ENCODE data around the gene SRCIN1. TPM values are rescaled to one million over a fixed set of nuclear protein-coding genes. Genes with fewer than 3 reads are reported as not detected.

SRCIN1 gene
- total RNA-seq, 3 donors from 2014 or later, result 2.3 to 7.0 (median 2.5) TPM

DNA sequence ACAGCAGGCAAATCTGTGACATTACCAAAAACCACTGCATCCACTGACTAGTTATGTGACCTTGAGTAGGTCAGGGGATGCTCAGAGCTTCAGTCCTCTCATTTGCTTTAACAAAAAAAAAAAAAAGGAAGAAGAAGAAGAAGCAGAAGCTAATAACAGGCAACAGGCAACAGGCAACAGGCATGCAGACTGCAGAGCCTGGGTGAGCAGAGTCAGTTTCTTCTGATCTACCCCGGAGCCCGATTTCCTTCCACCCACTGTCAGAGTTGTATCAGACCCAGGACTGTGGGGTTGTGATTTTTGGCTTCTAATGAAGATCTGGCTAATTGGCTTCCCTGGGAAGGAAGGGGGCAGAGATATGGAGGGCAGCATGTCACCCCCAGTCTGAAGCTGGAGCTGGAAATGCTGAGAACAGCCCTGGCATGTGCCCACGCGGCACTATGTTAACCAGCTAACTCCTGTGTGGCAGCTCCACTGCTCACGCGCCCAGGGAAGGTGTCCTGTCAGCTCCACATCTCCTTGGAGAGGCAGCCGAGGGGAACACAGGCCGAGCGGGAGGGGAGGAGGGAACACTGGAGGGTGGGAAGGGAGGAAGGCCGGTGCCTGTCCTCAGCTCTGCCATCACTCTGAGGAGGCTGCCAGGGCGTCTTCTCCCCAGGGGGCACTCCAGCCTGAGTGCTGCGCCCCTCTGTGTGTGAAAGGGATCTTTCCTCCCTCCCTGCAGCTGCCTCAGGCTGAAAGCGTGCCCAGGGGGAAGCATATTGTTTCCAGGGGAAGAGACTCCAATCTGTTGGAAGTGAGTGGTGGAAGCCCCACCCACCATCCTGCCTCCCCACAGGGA lies 17.6 kb downstream of the SRCIN1 start:
- TF ChIP-seq CTCF (IDR thresholded peaks at IDR 0.05), result no peak
- H3K4me3 ChIP-seq, result no peak overlapping the region
- H3K4me1 ChIP-seq (ENCODE audit: low read depth), result peaks cover 9% of the 10 kb centered on the region
- no peaks in the 10 kb centered on the region for H3K9me3 ChIP-seq
- intact Hi-C loops (cut with DNase I, micrococcal nuclease), result no loop called here
- ATAC-seq (no peak), DNase-seq (no peak)
- H3K36me3 ChIP-seq (ENCODE audit: low read depth), result no peaks in the 10 kb centered on the region

GRCh38 chr17:38587203-38587602 lies 18.5 kb downstream of the SRCIN1 start:
- Histone ChIP-seq H3K4me1 (ENCODE audit: low read depth) (peaks cover 9% of the 10 kb centered on the region), H3K4me3 (no peak overlapping the region), H3K36me3 (ENCODE audit: low read depth) (no peaks in the 10 kb centered on the region), H3K9me3 (no peaks in the 10 kb centered on the region)
- intact Hi-C loops (cut with DNase I, micrococcal nuclease), result no loop called here
- TF ChIP-seq CTCF (IDR thresholded peaks at IDR 0.05), result no peak
- DNase-seq, result no peak
- ATAC-seq, result no peak

GRCh38 chr17:38586788-38587187 lies 19.0 kb downstream of the SRCIN1 start:
- intact Hi-C loops (cut with DNase I, micrococcal nuclease), result no loop called here
- H3K4me3 ChIP-seq, result no peak overlapping the region
- H3K36me3 ChIP-seq (ENCODE audit: low read depth), result no peaks in the 10 kb centered on the region
- no peaks in the 10 kb centered on the region for H3K9me3 ChIP-seq
- DNase-seq (no peak), ATAC-seq (no peak)
- H3K4me1 ChIP-seq (ENCODE audit: low read depth), result peaks cover 9% of the 10 kb centered on the region
- no peak for TF ChIP-seq CTCF (IDR thresholded peaks at IDR 0.05)

DNA sequence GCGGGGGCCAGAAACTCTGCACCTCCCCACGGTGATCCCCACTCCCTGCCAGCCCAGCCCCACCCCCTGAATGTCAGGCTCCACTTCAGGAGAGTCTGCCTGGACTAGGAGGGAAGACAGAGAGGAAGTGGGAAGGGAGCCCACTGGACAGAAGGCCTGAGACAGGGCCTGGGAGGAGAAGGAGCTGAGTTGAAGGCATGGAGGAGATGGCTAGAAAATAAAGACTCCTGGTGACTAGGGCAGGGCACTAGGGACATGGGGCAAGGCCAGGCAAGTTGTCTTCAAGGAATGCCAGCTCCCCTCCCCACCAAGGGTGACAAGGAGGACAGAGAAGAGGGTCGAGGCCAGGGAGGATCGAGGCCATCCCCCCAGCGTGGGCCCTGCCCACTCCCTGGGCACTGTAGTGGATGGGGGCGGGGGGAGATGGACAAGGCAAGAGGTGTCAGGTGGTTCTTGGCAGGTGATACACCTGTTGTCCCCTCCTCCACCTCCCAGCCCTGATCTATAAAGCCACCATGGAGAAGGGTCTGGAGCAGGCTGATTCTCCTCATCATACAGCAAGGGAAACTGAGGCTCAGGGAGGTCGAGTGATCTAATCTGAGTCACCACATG lies 19.7 kb downstream of the SRCIN1 start:
- H3K36me3 ChIP-seq (ENCODE audit: low read depth), result no peaks in the 10 kb centered on the region
- H3K4me3 ChIP-seq, result no peak overlapping the region
- no peaks in the 10 kb centered on the region for H3K9me3 ChIP-seq
- no peak for TF ChIP-seq CTCF (IDR thresholded peaks at IDR 0.05)
- H3K4me1 ChIP-seq (ENCODE audit: low read depth), result peaks cover 9% of the 10 kb centered on the region
- DNase-seq, result no peak
- intact Hi-C loops (cut with DNase I, micrococcal nuclease), result no loop called here
- no peak for ATAC-seq

DNA sequence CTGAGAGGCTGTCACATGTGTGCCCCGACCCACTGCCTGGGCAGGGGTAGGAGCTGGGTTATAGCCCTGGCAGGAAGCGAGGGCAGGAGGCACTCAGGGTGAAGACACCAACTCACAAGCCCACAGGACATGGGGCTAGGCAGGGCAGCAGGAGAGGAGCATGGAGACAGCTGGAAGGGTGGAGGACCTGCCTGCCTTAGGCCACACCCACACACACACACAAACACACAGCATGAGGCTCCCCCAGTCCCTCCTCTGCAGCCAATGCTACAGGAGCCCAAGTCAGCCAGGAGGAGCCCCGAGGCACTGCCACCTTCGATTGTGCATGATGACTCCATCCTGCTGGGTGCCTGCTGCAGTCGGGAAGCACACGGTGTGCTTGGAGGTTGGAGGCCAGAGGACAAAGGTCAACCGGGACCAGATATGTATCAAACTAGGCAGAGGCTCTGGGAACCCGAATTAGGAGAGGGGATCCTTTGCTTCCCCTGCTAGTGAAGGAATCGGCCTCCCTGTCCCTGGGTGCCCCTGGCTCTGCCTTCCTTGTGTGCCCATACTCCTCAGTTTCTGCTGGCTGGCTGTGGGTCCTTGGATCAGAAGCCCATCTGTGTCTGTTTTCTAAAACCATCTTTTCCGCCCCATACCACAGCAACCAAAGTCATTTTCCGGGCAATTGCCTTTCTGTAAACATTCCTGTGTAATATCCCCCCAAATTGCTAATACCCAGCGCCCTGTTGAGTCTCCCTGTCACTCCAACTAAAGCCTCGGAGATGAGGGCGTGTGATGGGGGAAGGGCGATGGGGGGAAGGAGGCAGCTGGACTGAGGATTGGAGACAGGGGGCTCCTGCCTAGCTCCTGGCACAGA lies 20.5 kb downstream of the SRCIN1 start:
- Histone ChIP-seq H3K36me3 (ENCODE audit: low read depth) (no peaks in the 10 kb centered on the region), H3K4me3 (no peak overlapping the region), H3K9me3 (no peaks in the 10 kb centered on the region), H3K4me1 (ENCODE audit: low read depth) (peaks cover 9% of the 10 kb centered on the region)
- no peak for TF ChIP-seq CTCF (IDR thresholded peaks at IDR 0.05)
- intact Hi-C loops (cut with DNase I, micrococcal nuclease), result no loop called here
- DNase-seq (peak in 1 of 3 donors; percentile 27), ATAC-seq (peak; percentile 54)
